HG02798 (cell line): ENCODE measurements around the gene PPP1R7.
"Not testable (repeated sequence)": the region's sequence is repeated elsewhere in the genome, so short reads cannot be mapped to it uniquely, and the experiment has no call there.

Experiments used
- ATAC-seq: cut with Tn5 transposase; IDR thresholded peaks from one replicate; pipeline ENCODE4 v1.9.1; 2021; ENCODE audit warnings: mild to moderate bottlenecking; ENCODE audit not compliant: unreplicated experiment, poor library complexity

Gene PPP1R7

GRCh38 chr2:241149925-241150659, at the start of gene PPP1R7:
TSS of gene PPP1R7 (plus strand) at chr2:241150467. CDS start at chr2:241150496, 29 bp downstream.
- ATAC-seq: peak; percentile 82

GRCh38 chr2:241102239-241102803, 47.9 kb upstream of the PPP1R7 start, which contains the start of gene MTERF4:
TSS of gene MTERF4 (minus strand) at chr2:241102287. CDS start at chr2:241102273, 14 bp downstream.
- ATAC-seq: peak; percentile 93

- ATAC-seq: no peak
Measured at GRCh38 chr2:241103176-241103595, 47.1 kb upstream of the PPP1R7 start.

GRCh38 chr2:241104611-241105010, 45.7 kb upstream of the PPP1R7 start:
- not testable (repeated sequence) for ATAC-seq

- no peak for ATAC-seq
Measured at GRCh38 chr2:241105641-241106040, 44.6 kb upstream of the PPP1R7 start.

GRCh38 chr2:241107031-241107783, 43.1 kb upstream of the PPP1R7 start:
- ATAC-seq: no peak

GRCh38 chr2:241108271-241109209, 41.7 kb upstream of the PPP1R7 start:
- no peak for ATAC-seq

- no peak for ATAC-seq
Measured at GRCh38 chr2:241109210-241110088, 40.8 kb upstream of the PPP1R7 start.

GRCh38 chr2:241110089-241110606, 40.1 kb upstream of the PPP1R7 start:
- no peak for ATAC-seq

GRCh38 chr2:241110607-241111439, 39.4 kb upstream of the PPP1R7 start:
- peak; percentile 44 for ATAC-seq

GRCh38 chr2:241111440-241111805, 38.8 kb upstream of the PPP1R7 start:
- no peak for ATAC-seq

GRCh38 chr2:241112046-241112445, 38.2 kb upstream of the PPP1R7 start:
- ATAC-seq: no peak

- ATAC-seq: no peak
Measured at GRCh38 chr2:241112592-241112991, 37.7 kb upstream of the PPP1R7 start.

- ATAC-seq: no peak
Measured at GRCh38 chr2:241114836-241115235, 35.4 kb upstream of the PPP1R7 start.

GRCh38 chr2:241115361-241115760, 34.9 kb upstream of the PPP1R7 start:
- no peak for ATAC-seq

- no peak for ATAC-seq
Measured at GRCh38 chr2:241116606-241117560, 33.4 kb upstream of the PPP1R7 start.
